HUES6 (cell line): ENCODE results near the gene TMEM120B.
"Not testable (repeated sequence)": the region's sequence is repeated elsewhere in the genome, so short reads cannot be mapped to it uniquely, and the experiment has no call there.

Experiments
- H3K27ac ChIP-seq: 2 replicates; pipeline ENCODE4 v1.7.0; 2013; ENCODE audit warnings: low read depth, mild to moderate bottlenecking, low read length, inconsistent platforms
- H3K27me3 ChIP-seq: 2 replicates; pipeline ENCODE4 v1.6.1; 2013; ENCODE audit warnings: low read length; ENCODE audit not compliant: control insufficient read depth, insufficient read depth
- H3K36me3 ChIP-seq: 2 replicates; pipeline ENCODE4 v1.6.1; 2013; ENCODE audit warnings: low read length; ENCODE audit not compliant: control insufficient read depth, insufficient read depth
- H3K4me1 ChIP-seq: 2 replicates; pipeline ENCODE4 v1.6.1; 2013; ENCODE audit warnings: low read length; ENCODE audit not compliant: control insufficient read depth, insufficient read depth
- H3K4me3 ChIP-seq: 2 replicates; pipeline ENCODE4 v1.5.1; 2013; ENCODE audit warnings: low read depth, low read length
- H3K9ac ChIP-seq: one replicate; pipeline ENCODE4 v1.6.1; 2013; ENCODE audit warnings: mild to moderate bottlenecking, low read length
- H3K9me3 ChIP-seq: 2 replicates; pipeline ENCODE4 v1.6.1; 2013; ENCODE audit warnings: low read depth, low read length; ENCODE audit not compliant: control insufficient read depth, insufficient read depth

TMEM120B gene

GRCh38 chr12:121720762-121721161 is 8.2 kb downstream of the TMEM120B start:
- peaks cover 19% of the 10 kb centered on the region for H3K36me3 ChIP-seq
- H3K9me3 ChIP-seq = no peaks in the 10 kb centered on the region
- peaks cover 7% of the 10 kb centered on the region for H3K4me1 ChIP-seq
- H3K9ac ChIP-seq = no peak overlapping the region
- no peaks in the 10 kb centered on the region for H3K27me3 ChIP-seq
- no peak overlapping the region for H3K4me3 ChIP-seq
- no peak overlapping the region for H3K27ac ChIP-seq

GRCh38 chr12:121722511-121722910 is 10.0 kb downstream of the TMEM120B start:
- no peak overlapping the region for H3K4me3 ChIP-seq
- no peaks in the 10 kb centered on the region for H3K9me3 ChIP-seq
- no peak overlapping the region for H3K27ac ChIP-seq
- no peak overlapping the region for H3K9ac ChIP-seq
- H3K4me1 ChIP-seq = no peaks in the 10 kb centered on the region
- peaks cover 19% of the 10 kb centered on the region for H3K36me3 ChIP-seq
- H3K27me3 ChIP-seq = no peaks in the 10 kb centered on the region

- Histone ChIP-seq H3K4me3 (no peak overlapping the region), H3K36me3 (peaks cover 19% of the 10 kb centered on the region), H3K4me1 (no peaks in the 10 kb centered on the region), H3K9me3 (no peaks in the 10 kb centered on the region), H3K27me3 (no peaks in the 10 kb centered on the region), H3K9ac (no peak overlapping the region), H3K27ac (no peak overlapping the region)
These were observed 10.6 kb downstream of the TMEM120B start for GRCh38 chr12:121723200-121723599.

- Histone ChIP-seq H3K27ac (no peak overlapping the region), H3K4me1 (no peaks in the 10 kb centered on the region), H3K27me3 (no peaks in the 10 kb centered on the region), H3K9me3 (no peaks in the 10 kb centered on the region), H3K4me3 (no peak overlapping the region), H3K9ac (no peak overlapping the region), H3K36me3 (peaks cover 19% of the 10 kb centered on the region)
These were observed 12.4 kb downstream of the TMEM120B start for GRCh38 chr12:121724925-121725324.

DNA sequence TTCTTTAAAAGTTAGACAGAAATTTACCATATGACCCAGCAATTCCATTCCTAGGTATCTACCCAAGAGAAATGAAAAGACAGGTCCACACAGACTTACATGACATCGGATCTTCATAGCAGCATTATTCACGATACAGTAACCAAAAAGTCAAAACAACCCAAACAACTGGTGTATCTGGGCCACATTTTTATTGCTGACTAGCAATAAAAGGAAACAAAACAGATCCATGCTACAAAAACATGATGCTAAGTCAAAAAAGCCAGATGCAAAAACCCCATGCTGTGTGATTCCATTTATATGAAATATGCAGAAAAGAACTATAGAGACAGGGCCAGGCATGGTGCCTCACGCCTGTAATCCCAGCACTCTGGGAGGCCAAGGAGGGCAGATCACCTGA is 12.9 kb downstream of the TMEM120B start:
- Histone ChIP-seq H3K9ac (no peak overlapping the region), H3K4me1 (no peaks in the 10 kb centered on the region), H3K27me3 (no peaks in the 10 kb centered on the region), H3K36me3 (peaks cover 19% of the 10 kb centered on the region), H3K27ac (no peak overlapping the region), H3K9me3 (no peaks in the 10 kb centered on the region), H3K4me3 (no peak overlapping the region)

GRCh38 chr12:121729021-121729420 is 16.5 kb downstream of the TMEM120B start:
- H3K4me1 ChIP-seq = no peaks in the 10 kb centered on the region
- H3K9me3 ChIP-seq = no peaks in the 10 kb centered on the region
- peaks cover 13% of the 10 kb centered on the region for H3K36me3 ChIP-seq
- H3K9ac ChIP-seq = no peak overlapping the region
- H3K27ac ChIP-seq = no peak overlapping the region
- no peak overlapping the region for H3K4me3 ChIP-seq
- H3K27me3 ChIP-seq = no peaks in the 10 kb centered on the region

- H3K27me3 ChIP-seq = no peaks in the 10 kb centered on the region
- H3K4me3 ChIP-seq = no peak overlapping the region
- H3K27ac ChIP-seq = no peak overlapping the region
- H3K36me3 ChIP-seq = peaks cover 3% of the 10 kb centered on the region; the same call in 1 of the 2 replicates
- no peak overlapping the region for H3K9ac ChIP-seq
- no peaks in the 10 kb centered on the region for H3K4me1 ChIP-seq
- no peaks in the 10 kb centered on the region for H3K9me3 ChIP-seq
These were observed 18.9 kb downstream of the TMEM120B start for GRCh38 chr12:121731473-121731872.

DNA sequence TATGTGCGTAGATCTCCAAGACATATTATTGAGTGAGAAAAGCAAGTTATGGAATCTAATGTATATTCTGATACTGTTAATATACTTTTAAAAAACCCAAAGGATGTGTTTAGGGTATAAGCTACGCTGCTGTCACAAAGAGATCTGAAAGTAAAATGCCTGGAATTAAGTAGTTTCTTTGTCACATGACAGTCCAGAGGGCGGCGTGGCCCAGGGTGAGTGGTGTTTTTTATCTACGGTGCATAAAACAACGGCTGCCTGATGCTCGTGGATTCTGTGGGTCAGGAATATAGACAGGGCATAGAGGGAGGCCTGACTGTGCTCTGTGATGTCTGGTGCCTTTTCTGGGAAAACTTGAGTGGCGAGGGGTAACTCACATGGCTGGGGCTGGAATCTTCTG is 21.3 kb downstream of the TMEM120B start:
- Histone ChIP-seq H3K27ac (no peak overlapping the region), H3K9ac (no peak overlapping the region), H3K36me3 (peaks cover 3% of the 10 kb centered on the region), H3K27me3 (no peaks in the 10 kb centered on the region), H3K9me3 (no peaks in the 10 kb centered on the region), H3K4me1 (no peaks in the 10 kb centered on the region), H3K4me3 (no peak overlapping the region)

GRCh38 chr12:121738340-121738858 is 25.8 kb downstream of the TMEM120B start:
- no peak overlapping the region for H3K4me3 ChIP-seq
- no peak overlapping the region for H3K27ac ChIP-seq
- H3K9ac ChIP-seq = no peak overlapping the region
- no peaks in the 10 kb centered on the region for H3K27me3 ChIP-seq
- H3K36me3 ChIP-seq = peaks cover under 1% of the 10 kb centered on the region; the same call in 1 of the 2 replicates
- H3K4me1 ChIP-seq = no peaks in the 10 kb centered on the region
- H3K9me3 ChIP-seq = no peaks in the 10 kb centered on the region

GRCh38 chr12:121740847-121741246 is 28.3 kb downstream of the TMEM120B start:
- H3K9ac ChIP-seq = no peak overlapping the region
- H3K9me3 ChIP-seq = no peaks in the 10 kb centered on the region
- no peaks in the 10 kb centered on the region for H3K27me3 ChIP-seq
- H3K4me3 ChIP-seq = no peak overlapping the region
- no peak overlapping the region for H3K27ac ChIP-seq
- H3K36me3 ChIP-seq = peaks cover 15% of the 10 kb centered on the region
- no peaks in the 10 kb centered on the region for H3K4me1 ChIP-seq

DNA sequence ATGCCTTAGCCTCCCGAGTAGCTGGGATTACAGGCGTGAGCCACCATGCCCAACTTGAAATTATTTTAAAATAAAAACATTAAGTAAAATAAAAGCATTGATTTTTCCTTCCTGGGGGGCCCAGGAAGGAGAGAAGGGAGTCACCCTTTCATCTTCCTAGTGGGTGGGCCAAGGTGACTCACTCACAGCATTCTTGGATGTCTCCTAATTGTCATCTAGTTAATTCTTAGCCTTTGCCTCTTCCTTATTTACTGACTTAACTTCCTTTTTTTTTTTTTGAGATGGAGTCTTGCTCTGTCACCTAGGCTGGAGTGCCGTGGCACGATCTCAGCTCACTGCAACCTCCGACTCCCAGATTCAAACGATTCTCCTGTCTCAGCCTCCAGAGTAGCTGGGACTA is 29.2 kb downstream of the TMEM120B start:
- Histone ChIP-seq H3K36me3 (peaks cover 15% of the 10 kb centered on the region), H3K27me3 (no peaks in the 10 kb centered on the region), H3K27ac (peak overlapping the region; percentile 29; the same call in 1 of the 2 replicates), H3K9ac (no peak overlapping the region), H3K4me1 (no peaks in the 10 kb centered on the region), H3K4me3 (no peak overlapping the region), H3K9me3 (no peaks in the 10 kb centered on the region)

DNA sequence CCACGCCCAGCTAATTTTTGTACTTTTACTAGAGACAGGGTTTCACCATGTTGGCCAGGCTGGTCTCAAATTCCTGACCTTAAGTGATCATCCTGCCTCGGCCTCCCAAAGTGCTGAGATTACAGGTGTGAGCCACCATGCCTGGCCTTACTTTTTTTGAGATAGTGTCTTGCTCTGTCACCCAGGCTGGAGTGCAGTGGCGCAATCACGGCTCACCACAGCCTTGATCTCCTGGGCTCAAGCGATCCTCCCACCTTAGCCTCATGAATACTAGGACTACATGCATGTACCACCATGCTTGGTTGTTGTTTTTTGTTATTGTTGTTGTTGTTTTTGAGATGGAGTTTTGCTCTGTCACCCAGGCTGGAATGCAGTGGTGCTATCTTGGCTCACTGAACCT is 33.0 kb downstream of the TMEM120B start:
- not testable (repeated sequence) for H3K9me3 ChIP-seq, H3K27me3 ChIP-seq, H3K9ac ChIP-seq, H3K27ac ChIP-seq, H3K4me3 ChIP-seq
- H3K36me3 ChIP-seq = peaks cover 37% of the 10 kb centered on the region
- H3K4me1 ChIP-seq = peaks cover 12% of the 10 kb centered on the region; the same call in 1 of the 2 replicates
